Nephron progenitor cell (in vitro differentiated cells): ENCODE data around the gene KCNH3.

Source experiments
- DNase-seq: peaks from one replicate; pipeline ENCODE4 v3.0.0; 2021
- H3K27ac Mint-ChIP-seq: 2 replicates; pipeline ENCODE4 v1.8.0; 2021; ENCODE audit warnings: mild to moderate bottlenecking, moderate library complexity, mixed read lengths
- H3K27me3 Mint-ChIP-seq: 2 replicates; pipeline ENCODE4 v1.8.0; 2021; ENCODE audit warnings: mild to moderate bottlenecking, low read depth, mixed read lengths; ENCODE audit not compliant: poor library complexity
- H3K36me3 Mint-ChIP-seq: 2 replicates; pipeline ENCODE4 v1.8.0; 2021; ENCODE audit warnings: low read depth, mixed read lengths
- H3K4me1 Mint-ChIP-seq: 2 replicates; pipeline ENCODE4 v1.8.0; 2021; ENCODE audit warnings: mixed read lengths
- H3K4me3 Mint-ChIP-seq: 2 replicates; pipeline ENCODE4 v1.8.0; 2021; ENCODE audit warnings: mild to moderate bottlenecking, moderate library complexity, mixed read lengths
- H3K9me3 Mint-ChIP-seq: 2 replicates; pipeline ENCODE4 v1.8.0; 2021; ENCODE audit warnings: mild to moderate bottlenecking, moderate library complexity, mixed read lengths
- TF ChIP-seq, protein P1 (sequence below): fragments of 200-600 bp; sonication (generic); IDR thresholded peaks from 2 replicates; pipeline ENCODE4 v1.5.0; 2021; ENCODE audit warnings: antibody characterized with exemption

The KCNH3 gene

DNA sequence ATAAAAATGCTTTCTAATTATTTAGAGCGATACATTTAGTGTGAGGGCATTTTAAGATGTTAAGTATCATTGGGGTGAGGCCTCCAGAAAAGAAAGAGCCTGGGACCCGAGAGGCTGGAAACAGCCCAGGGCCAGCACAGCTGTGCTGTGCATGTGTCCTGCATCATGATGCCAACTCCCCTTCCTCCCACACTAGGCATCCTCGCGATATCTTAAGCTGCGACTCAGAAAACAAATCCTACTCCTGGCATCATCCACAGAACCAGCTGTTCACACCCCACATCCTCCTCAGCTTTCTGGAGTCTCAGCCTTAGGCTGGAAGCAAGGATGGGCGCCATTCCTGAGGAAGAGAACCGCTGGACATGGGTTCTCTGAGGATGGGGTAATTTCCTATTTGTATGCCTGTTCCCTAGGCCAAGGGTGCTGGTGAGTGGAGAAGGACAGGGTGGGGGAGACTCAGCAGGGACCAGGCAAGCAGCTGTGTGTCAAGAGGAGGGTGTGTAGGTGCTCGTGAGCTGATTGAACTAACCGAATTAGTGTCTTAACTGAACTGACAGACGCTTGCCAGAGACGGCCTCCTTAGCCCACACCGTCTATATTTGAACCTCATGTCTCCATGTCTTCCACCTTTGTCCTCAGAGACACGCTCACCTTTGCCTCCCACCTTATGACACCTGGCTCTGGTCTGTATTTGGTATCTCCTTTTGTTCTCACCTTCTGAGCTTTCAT, 44.7 kb downstream of the KCNH3 start:
- H3K27ac Mint-ChIP-seq = no peak overlapping the region
- H3K36me3 Mint-ChIP-seq = peaks cover 21% of the 10 kb centered on the region
- peaks cover 5% of the 10 kb centered on the region for H3K27me3 Mint-ChIP-seq
- no peak overlapping the region for H3K4me3 Mint-ChIP-seq
- H3K4me1 Mint-ChIP-seq = peaks cover 50% of the 10 kb centered on the region
- no peak for DNase-seq
- TF ChIP-seq, protein P1, sequence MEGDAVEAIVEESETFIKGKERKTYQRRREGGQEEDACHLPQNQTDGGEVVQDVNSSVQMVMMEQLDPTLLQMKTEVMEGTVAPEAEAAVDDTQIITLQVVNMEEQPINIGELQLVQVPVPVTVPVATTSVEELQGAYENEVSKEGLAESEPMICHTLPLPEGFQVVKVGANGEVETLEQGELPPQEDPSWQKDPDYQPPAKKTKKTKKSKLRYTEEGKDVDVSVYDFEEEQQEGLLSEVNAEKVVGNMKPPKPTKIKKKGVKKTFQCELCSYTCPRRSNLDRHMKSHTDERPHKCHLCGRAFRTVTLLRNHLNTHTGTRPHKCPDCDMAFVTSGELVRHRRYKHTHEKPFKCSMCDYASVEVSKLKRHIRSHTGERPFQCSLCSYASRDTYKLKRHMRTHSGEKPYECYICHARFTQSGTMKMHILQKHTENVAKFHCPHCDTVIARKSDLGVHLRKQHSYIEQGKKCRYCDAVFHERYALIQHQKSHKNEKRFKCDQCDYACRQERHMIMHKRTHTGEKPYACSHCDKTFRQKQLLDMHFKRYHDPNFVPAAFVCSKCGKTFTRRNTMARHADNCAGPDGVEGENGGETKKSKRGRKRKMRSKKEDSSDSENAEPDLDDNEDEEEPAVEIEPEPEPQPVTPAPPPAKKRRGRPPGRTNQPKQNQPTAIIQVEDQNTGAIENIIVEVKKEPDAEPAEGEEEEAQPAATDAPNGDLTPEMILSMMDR = no peak
- no peaks in the 10 kb centered on the region for H3K9me3 Mint-ChIP-seq

DNA sequence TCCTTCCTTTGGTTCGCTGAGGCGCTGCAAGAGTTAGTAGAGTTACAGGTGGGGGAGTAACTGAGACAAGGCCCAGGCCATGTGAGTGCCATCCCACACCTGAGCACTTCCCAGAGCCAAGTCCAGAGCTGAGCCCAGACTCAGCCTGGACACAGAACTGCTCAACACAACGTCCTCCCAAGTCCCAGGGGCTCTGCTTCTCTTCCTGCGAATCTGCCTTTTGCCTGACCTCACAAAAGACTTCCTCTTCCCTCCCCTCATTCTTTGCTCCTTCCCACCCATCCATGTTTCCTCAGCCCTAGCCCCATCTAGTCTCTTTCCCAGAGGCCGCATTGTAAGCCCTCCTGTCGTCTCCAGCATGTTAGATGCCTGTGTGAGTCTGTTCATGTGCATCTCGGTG, 45.8 kb downstream of the KCNH3 start:
- peak overlapping the region; percentile 11 for H3K4me3 Mint-ChIP-seq
- DNase-seq = no peak
- TF ChIP-seq, protein P1 = no peak
- peaks cover 3% of the 10 kb centered on the region for H3K27me3 Mint-ChIP-seq
- H3K27ac Mint-ChIP-seq = peak overlapping the region; percentile 70
- peaks cover 24% of the 10 kb centered on the region for H3K36me3 Mint-ChIP-seq
- H3K9me3 Mint-ChIP-seq = no peaks in the 10 kb centered on the region
- peaks cover 47% of the 10 kb centered on the region for H3K4me1 Mint-ChIP-seq

DNA sequence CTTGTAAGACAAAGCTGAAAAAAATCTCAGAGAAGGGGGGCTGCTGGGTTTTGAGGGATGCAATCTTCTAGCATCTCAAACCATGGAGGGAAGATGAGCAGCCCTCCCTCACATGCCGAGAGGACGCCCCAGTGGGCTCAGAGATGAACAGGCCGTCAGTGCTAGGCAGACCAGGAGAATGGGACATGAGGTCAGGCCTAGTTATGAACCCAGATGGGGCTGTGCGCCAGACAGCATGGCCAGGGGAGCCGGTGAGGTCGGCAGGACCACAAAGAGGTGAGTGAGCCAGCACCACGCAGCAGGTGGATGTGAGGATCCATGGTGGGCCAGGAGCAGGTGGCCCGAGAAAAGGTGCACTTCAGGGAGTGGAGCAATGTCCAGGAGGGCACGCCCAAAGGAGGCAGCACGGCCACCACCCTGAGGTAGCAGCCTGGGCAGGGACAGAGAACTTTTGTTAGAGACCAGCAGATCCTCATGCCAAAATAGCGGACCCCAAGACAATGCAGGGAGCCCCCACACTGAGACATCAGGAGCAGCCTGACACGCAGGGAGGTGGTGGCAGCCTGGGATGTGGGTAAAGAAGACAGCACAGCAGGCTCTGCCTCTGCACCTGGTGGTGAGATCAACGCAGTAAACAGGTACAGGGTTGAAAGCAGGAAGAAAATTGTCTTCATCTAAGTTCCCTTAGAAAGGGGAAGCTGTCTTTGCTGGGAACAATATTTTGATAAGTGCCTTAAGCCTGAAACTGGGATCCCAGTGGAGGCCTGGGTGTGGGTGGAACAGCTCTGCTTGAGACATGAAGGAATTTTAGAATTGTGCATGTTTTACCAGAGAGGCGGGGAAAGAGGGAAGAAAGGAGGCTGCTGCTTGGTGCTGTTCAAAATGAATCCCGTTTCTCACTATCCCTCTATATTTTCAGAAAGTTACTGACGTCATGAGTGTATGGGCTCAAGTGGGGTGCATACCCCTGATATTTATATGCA, 46.9 kb downstream of the KCNH3 start:
- H3K4me1 Mint-ChIP-seq = peaks cover 35% of the 10 kb centered on the region

DNA sequence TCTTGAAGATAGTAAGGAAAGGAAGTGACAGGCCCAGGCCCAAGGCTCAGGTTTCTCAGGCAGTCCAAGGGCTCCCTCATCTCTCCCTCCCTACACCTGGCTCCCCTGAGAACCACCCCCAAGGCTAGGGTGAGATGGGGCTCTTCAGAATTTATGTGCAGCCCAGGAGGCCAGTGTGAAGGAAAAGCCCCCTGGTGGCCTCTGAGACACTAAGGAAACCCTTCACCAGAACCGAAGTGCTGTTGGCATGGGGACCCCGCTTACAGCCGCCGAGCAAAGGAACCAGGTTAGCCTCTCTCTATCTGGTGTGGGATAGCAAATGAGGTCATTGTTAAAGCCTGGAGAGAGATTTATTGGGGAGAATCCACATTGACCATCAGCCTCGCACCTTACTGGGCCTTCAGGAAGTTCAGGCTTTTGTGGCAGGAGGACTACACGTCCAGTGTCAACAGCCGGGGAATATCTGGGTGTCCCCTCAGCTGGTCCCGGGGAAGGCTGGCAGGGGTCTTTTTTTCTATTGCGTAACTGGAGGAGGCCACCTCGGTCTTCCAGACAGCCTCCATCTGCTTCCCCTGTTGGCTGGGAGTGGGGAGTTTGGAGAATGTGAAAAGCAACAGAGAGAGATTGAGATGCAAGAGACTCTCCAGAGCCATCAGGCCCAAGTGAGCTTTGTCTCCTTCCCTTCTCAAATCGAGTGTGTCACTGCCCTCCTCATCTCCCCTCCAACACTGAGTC, 48.5 kb downstream of the KCNH3 start:
- no peak for DNase-seq
- H3K27me3 Mint-ChIP-seq = peaks cover 3% of the 10 kb centered on the region
- no peak overlapping the region for H3K4me3 Mint-ChIP-seq
- H3K9me3 Mint-ChIP-seq = peaks cover 19% of the 10 kb centered on the region
- peaks cover 19% of the 10 kb centered on the region for H3K4me1 Mint-ChIP-seq
- TF ChIP-seq, protein P1 = no peak
- H3K36me3 Mint-ChIP-seq = peaks cover 45% of the 10 kb centered on the region
- no peak overlapping the region for H3K27ac Mint-ChIP-seq

More for the DNA sequence above, 46.9 kb downstream of the KCNH3 start:
- TF ChIP-seq, protein P1 = no peak
- Mint-ChIP-seq H3K27me3 (peaks cover 3% of the 10 kb centered on the region), H3K36me3 (peaks cover 32% of the 10 kb centered on the region), H3K9me3 (peaks cover 7% of the 10 kb centered on the region), H3K4me3 (no peak overlapping the region), H3K27ac (no peak overlapping the region)
- no peak for DNase-seq

DNA sequence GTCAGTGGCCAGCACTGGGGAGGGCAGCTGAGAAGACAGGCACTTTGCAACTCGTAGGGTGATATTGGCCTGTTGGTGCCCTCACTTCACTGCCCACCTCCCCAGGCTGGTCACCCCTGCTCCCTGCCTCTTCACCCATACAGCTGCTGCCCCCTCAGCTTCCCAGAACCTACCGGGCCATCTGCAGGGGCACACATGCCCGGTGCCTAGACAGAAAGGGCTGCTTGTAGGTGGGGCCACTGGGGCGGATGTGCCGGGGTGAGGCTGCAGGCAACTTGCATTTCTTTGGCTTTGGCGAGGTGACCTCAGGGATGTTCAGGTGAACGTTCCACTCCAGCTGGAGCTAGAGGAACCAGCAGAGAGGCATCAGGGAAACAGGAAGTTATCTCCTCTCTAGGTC, 49.5 kb downstream of the KCNH3 start:
- DNase-seq = no peak
- no peak overlapping the region for H3K4me3 Mint-ChIP-seq
- peaks cover 14% of the 10 kb centered on the region for H3K4me1 Mint-ChIP-seq
- peaks cover 24% of the 10 kb centered on the region for H3K9me3 Mint-ChIP-seq
- H3K36me3 Mint-ChIP-seq = peaks cover 54% of the 10 kb centered on the region
- TF ChIP-seq, protein P1 = no peak
- H3K27ac Mint-ChIP-seq = no peak overlapping the region
- H3K27me3 Mint-ChIP-seq = peaks cover 3% of the 10 kb centered on the region
